NCI-H460 (cell line): ENCODE measurements around the gene DEUP1. TPM values are rescaled to one million over a fixed set of nuclear protein-coding genes. Genes with fewer than 3 reads are reported as not detected.

Source experiments
- DNase-seq: peaks from one replicate; pipeline ENCODE4 v3.0.0-alpha.2; 2016; ENCODE audit warnings: low read depth; ENCODE audit errors: extremely low read depth
- total RNA-seq: library from RNA; depleted of rRNA; stranded (reverse); fragments of >200 nt; shearing (Covaris generic); gene quantifications from 2 replicates; pipeline ENCODE4 v1.2.3, GENCODE V29; 2014; rRNA removed

The DEUP1 gene
- total RNA-seq, 1 experiment from 2014 or later: not detected

DNA sequence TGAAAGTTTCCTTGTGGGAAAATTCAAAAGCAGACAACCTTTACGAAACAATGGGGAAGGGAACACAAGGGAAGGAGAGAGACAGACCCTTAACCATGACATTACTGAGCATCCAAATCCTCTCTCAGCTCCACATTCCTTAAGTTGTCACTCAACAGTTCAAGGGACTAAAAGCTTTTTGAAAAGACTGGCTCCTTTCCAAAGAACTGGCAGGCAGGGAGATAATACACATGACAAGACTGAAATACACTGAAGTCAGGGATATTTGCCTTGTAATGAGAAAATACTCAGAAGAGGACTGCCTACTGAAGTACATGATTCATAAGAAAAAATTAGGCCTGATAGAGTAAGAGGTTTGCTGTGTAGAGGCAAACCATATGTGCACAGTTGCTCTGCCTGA is 143.6 kb downstream of the DEUP1 start:
- no peak for DNase-seq

DNA sequence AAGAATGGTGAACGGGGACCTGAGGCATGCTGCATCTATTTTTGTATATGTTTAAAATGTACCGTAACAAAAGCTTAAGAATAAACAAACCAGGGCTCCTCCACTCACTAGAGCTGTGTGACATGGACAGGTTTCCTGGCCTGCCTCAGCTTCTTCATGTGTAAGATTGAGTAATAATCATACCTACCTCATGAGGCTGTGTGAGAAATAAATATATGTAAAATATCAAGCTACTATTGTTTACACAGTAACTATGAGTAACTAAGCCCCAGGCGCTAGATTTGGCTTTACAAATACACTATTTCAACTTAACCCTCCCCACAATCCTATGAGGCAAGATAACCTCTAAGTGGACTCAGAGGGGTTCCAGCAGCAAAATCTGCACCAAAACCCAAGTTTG is 146.3 kb downstream of the DEUP1 start:
- DNase-seq: peak; percentile 11

DNA sequence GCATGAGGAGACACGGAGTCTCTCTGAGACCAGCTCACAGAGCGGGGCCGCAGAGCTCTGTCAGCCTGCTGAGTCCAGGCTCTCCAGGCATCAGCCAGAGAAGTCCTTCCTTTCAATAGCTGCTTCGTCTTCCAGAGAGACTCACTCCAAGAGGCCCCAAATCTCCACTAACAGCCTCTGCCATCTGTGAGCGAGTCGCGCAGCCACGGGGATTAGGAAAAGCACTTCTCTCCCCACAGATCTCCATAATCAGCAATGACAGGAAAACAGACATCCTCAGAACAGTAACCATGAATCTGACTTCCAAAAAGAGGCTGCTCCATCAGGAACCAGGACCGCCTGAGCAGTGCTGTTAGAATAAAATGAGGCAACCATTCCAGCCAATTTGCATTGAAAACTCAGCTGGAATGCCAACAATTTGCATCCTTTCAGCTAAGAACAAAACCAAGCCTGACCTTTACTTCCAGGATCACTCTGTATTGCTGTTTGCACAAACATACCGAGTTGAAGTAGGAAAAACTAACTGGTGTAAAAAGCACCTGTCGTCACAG is 147.2 kb downstream of the DEUP1 start:
- DNase-seq: no peak

DNA sequence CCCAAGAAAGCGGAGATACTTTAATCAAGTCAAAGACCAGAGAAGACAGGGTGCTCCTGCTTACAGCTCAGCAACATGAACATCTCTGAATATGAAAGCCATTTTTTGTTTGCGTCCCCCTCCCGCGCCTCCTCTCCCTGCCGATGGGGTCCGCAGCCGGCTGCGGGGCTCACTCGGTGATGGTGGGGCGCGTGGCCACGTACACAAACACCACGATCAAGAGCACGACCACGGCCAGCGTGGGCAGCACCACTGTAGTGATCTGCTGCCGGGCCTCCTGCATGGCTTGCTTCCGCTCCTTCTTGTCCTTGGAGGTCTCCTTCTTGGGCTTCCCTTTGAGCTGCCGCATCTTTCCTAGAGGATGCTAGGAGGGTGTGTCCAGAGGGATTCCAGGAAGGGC is 148.3 kb downstream of the DEUP1 start:
- DNase-seq: no peak

DNA sequence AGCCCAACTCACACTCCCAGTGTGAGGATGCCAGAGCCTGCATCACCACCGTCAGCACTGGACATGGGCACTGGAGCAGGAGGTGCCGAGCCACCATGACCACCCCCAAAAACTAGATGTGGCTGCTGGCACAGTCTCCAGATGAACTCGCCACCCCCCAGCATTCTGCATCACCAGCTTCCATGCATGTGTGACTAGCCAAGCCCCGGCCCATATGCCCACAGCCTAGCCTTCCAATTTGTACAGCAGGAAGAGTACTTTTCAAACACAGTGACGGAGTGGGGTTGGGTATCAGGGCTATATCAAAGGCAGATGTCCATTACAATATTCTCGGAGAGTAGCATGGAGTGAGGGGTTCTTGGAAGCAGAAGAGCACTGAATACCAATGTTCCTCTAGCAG is 149.7 kb downstream of the DEUP1 start:
- no peak for DNase-seq

DNA sequence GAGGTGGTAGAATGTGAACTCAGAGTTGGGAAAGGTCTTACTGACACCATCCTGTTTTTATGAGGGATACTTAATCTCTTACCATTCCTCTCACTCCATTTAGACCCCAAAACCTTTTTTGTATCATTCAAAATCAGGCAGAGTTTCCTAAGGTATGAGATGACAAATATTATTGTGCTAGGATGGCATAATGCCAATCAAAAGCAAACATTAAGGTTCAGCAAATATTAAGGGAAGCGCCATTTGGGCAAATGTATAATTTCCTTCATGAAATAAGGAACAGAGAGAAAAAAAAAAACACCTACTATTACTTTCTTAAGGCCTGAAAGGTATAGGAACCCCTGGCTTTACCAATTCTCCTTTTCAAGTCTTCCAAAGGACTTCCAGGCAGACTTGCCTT is 150.2 kb downstream of the DEUP1 start:
- no peak for DNase-seq

DNA sequence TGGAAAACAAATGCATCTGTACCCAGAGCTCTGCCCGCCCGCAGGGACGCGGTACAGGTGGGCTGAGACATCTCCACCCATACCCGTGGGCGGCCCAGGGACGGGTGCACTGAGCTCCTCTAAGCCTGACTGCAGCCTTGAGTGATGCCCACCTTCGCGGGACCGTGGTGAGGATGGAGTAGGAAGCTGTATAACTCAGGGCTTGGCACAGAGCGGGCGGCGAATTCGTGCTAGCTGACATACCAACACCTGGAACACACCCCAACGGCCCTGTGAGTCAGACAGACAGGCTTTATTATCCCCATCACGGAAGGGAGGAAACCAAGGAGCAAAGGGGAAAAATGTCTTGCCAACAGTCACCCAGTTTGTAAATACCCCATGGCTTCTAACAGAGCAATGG is 150.7 kb downstream of the DEUP1 start:
- no peak for DNase-seq

DNA sequence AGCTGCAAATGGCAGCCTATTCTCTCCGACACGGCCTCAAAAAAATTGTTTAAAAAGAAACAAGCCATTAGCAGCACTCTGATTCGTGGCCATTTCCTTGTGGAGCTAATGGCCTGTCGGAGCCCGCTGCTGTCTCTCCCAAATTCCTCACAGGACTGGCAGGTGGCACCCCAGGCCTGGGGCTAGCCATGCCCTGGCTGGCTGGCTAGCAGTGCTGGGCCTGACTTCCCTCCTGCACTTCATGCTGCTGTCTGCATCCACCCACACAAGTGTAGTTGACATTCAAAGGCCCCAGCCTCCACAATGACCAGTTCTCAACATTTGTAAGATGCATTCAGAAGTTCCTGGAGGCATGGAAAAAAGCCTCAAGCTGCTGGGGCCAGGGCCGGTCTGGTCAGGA is 151.2 kb downstream of the DEUP1 start:
- DNase-seq: no peak

DNA sequence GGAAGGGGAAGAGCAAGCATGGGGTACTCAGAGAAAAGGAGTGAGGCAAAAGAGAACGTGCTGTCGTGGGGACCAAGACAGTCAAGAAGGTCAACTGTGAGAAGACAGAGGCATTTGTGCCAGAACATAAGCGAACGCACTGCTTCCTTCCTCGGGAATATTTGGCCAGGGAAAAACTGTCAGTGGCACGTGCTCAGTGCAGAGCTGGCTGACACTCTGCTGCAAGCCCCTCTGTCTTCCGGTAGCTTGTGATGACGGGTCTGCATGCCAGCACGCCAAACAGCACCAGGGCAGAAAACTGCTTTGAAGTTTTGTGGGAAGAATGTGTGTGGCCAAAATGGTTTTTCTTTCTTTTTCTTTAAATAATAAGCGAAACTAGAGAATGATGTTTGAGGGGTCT is 152.0 kb downstream of the DEUP1 start:
- no peak for DNase-seq

DNA sequence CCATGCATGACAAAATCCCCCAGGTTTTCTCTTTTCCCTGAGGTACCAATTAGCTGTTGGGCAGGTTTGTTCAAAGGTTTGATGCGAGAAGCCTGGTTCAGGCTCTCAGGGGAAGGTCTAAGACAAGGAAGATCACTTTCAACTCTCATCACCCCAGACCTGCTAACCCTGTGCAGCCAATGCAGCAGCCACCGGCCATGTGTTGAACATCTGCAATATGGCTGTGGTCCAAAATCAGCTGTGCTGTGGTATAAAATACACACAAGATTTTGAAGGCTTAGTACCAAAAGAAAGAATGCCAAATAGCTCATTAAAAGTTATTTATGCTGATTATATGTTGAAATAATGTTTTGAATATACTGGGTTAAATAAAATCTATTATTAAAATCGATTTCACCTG is 154.2 kb downstream of the DEUP1 start:
- no peak for DNase-seq

DNA sequence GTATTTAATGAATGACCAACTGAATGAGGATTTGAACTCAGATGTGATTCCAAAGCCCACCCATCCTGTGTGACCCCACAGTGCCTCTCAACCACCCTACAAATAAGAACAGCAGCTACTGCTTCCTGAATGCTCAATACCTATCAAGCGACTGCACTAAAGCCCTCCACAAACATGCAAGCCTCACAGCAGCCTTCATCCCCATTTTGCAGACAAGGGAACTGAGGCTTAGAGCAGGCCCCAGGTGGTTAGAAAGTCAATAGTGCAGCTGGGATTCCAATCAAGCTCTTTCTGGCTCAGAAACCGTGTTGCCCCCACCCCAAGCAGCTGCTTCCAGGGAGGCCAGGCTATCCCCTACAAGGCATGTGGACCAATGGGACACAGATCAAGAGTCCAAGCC is 155.4 kb downstream of the DEUP1 start:
- DNase-seq: no peak

DNA sequence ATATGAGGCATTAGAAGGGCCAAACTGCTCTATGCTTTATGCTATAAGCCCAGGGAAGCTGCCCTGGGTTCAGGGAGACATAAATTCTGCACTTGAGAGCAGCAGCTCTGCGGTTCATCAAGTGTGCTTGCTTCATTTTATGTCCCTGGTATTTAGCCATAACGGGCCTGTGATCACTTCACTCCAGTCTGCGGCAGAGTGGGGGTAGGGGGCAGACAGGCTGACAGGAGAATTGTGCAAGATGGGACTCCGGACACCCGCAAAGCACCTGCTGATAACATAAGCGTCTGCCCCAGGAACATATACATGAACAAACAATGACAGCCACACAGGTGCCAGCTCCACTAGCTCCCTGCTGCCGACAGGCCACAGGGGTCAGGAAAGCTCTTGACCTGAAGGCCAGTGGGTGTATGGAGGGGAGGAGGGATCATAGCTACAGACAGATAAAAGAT is 156.5 kb downstream of the DEUP1 start:
- no peak for DNase-seq

Other genes starting within 250 kb of the DEUP1 start
- 11.2 and 19.5 TPM in 2 replicates for gene SLC36A4, start 132.8 kb upstream of the DEUP1 start, total RNA-seq
- gene SMCO4, start 212.6 kb downstream of the DEUP1 start, total RNA-seq: 7.6 and 8.5 TPM in 2 replicates